HEK293 (cell line): ENCODE data around the gene STIM2.

Experiments
- TCF7L2 ChIP-seq: IDR thresholded peaks from 2 replicates; pipeline ENCODE4 v1.6.1; 2011; ENCODE audit warnings: low read depth, mild to moderate bottlenecking, inconsistent platforms, low read length, moderate library complexity, borderline replicate concordance
- ZEB2 ChIP-seq: fragments of 450-650 bp; formaldehyde crosslinking; IDR thresholded peaks from 2 replicates; pipeline ENCODE4 v1.5.1; 2016; ENCODE audit warnings: missing biosample characterization, missing genetic modification characterization
- ZNF658 ChIP-seq: fragments of 450-650 bp; formaldehyde crosslinking; IDR thresholded peaks from 2 replicates; pipeline ENCODE4; 2016; ENCODE audit warnings: missing biosample characterization, missing genetic modification characterization
- ZSCAN18 ChIP-seq: fragments of 450-650 bp; formaldehyde crosslinking; IDR thresholded peaks from 2 replicates; pipeline ENCODE4 v1.5.1; 2016; ENCODE audit warnings: missing biosample characterization, missing genetic modification characterization

- TF ChIP-seq ZSCAN18 (tag by site-specific recombination) = no peak
- TF ChIP-seq ZNF658 (tag by site-specific recombination) = no peak
- no peak for TF ChIP-seq ZEB2 (tag by site-specific recombination)
- TF ChIP-seq TCF7L2 = no peak
Observed at GRCh38 chr4:27008679-27009078, 148.0 kb downstream of the STIM2 start.
